Measurements from ENCODE around the gene DUSP22.
"Not testable (repeated sequence)": the region's sequence is repeated elsewhere in the genome, so short reads cannot be mapped to it uniquely, and the experiment has no call there.

Gene DUSP22

GRCh38 chr6:291697-292505, at the start of gene DUSP22:
TSS of gene DUSP22 (plus strand) at chr6:292487. CDS start at chr6:292540, 53 bp downstream.
- peak; percentile 87 for DNase-seq (ENCODE audit: low spot score)

GRCh38 chr6:246352-246751, 45.9 kb upstream of the DUSP22 start:
- DNase-seq (ENCODE audit: low spot score) = no peak

- DNase-seq (ENCODE audit: low spot score) = no peak
Measured at GRCh38 chr6:247351-247750, 44.9 kb upstream of the DUSP22 start.

GRCh38 chr6:248046-248445, 44.2 kb upstream of the DUSP22 start:
- not testable (repeated sequence) for DNase-seq (ENCODE audit: low spot score)

- no peak for DNase-seq (ENCODE audit: low spot score)
Measured at GRCh38 chr6:250676-251075, 41.6 kb upstream of the DUSP22 start.

GRCh38 chr6:251920-252319, 40.4 kb upstream of the DUSP22 start:
- no peak for DNase-seq (ENCODE audit: low spot score)

GRCh38 chr6:252775-253535, 39.3 kb upstream of the DUSP22 start:
- DNase-seq (ENCODE audit: low spot score) = no peak

GRCh38 chr6:254016-254415, 38.3 kb upstream of the DUSP22 start:
- DNase-seq (ENCODE audit: low spot score) = no peak

GRCh38 chr6:255041-255750, 37.1 kb upstream of the DUSP22 start:
- no peak for DNase-seq (ENCODE audit: low spot score)

GRCh38 chr6:255751-256083, 36.6 kb upstream of the DUSP22 start:
- no peak for DNase-seq (ENCODE audit: low spot score)

GRCh38 chr6:256169-256568, 36.1 kb upstream of the DUSP22 start:
- no peak for DNase-seq (ENCODE audit: low spot score)

GRCh38 chr6:257031-257725, 35.1 kb upstream of the DUSP22 start:
- DNase-seq (ENCODE audit: low spot score) = peak; percentile 59

GRCh38 chr6:257774-258173, 34.5 kb upstream of the DUSP22 start:
- no peak for DNase-seq (ENCODE audit: low spot score)

GRCh38 chr6:259316-259715, 33.0 kb upstream of the DUSP22 start:
- no peak for DNase-seq (ENCODE audit: low spot score)

- no peak for DNase-seq (ENCODE audit: low spot score)
Measured at GRCh38 chr6:259901-260508, 32.3 kb upstream of the DUSP22 start.

GRCh38 chr6:264626-265025, 27.7 kb upstream of the DUSP22 start:
- DNase-seq (ENCODE audit: low spot score) = no peak

- DNase-seq (ENCODE audit: low spot score) = no peak
Measured at GRCh38 chr6:268394-268935, 23.8 kb upstream of the DUSP22 start.

- DNase-seq (ENCODE audit: low spot score) = no peak
Measured at GRCh38 chr6:273551-274058, 18.7 kb upstream of the DUSP22 start.

- no peak for DNase-seq (ENCODE audit: low spot score)
Measured at GRCh38 chr6:277746-278145, 14.5 kb upstream of the DUSP22 start.

- no peak for DNase-seq (ENCODE audit: low spot score)
Measured at GRCh38 chr6:278494-278893, 13.8 kb upstream of the DUSP22 start.

- DNase-seq (ENCODE audit: low spot score) = no peak
Measured at GRCh38 chr6:279341-280029, 12.8 kb upstream of the DUSP22 start.

Data from putamen (tissue), 1 donor.